ENCODE data around the gene IL1RAP. TPM values are rescaled to one million over a fixed set of nuclear protein-coding genes. Genes with fewer than 3 reads are reported as not detected.
A peak's percentile ranks its signal among the peaks of the same experiment; 100 is the strongest.

Gene IL1RAP
- total and polyA plus RNA-seq, 7 donors: 0.70 to 6.3 (median 4.0) TPM

GRCh38 chr3:190585805-190586630 lies 72.1 kb downstream of the IL1RAP start:
- TF ChIP-seq, protein P1, sequence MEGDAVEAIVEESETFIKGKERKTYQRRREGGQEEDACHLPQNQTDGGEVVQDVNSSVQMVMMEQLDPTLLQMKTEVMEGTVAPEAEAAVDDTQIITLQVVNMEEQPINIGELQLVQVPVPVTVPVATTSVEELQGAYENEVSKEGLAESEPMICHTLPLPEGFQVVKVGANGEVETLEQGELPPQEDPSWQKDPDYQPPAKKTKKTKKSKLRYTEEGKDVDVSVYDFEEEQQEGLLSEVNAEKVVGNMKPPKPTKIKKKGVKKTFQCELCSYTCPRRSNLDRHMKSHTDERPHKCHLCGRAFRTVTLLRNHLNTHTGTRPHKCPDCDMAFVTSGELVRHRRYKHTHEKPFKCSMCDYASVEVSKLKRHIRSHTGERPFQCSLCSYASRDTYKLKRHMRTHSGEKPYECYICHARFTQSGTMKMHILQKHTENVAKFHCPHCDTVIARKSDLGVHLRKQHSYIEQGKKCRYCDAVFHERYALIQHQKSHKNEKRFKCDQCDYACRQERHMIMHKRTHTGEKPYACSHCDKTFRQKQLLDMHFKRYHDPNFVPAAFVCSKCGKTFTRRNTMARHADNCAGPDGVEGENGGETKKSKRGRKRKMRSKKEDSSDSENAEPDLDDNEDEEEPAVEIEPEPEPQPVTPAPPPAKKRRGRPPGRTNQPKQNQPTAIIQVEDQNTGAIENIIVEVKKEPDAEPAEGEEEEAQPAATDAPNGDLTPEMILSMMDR (IDR thresholded peaks at IDR 0.05): no peak
- Histone ChIP-seq H3K4me1 (peaks cover 8% of the 10 kb centered on the region), H3K4me3 (no peak overlapping the region), H3K36me3 (ENCODE audit: insufficient read depth in 1 of 2, low read depth in 1 of 2) (no peaks in the 10 kb centered on the region), H3K27me3 (ENCODE audit: insufficient read depth in 3 of 3, low read length in 2 of 3) (no peaks in the 10 kb centered on the region), H3K9me3 (no peaks in the 10 kb centered on the region), H3K27ac (no peak overlapping the region)
- intact Hi-C loops (cut with DNase I): loop anchor here in 1 of 2 donors (2.0 kb wide), 1 partner anchor 55 kb away; no protein-coding TSS in a partner anchor
- 76 to 83% (median 76%) methylated on average over 6 of the region's 6 CpGs for WGBS, 3 donors
- DNase-seq: peak in 1 of 2 donors; percentile 22
- peak; percentile 69 to 86 (median 78) for ATAC-seq

DNA sequence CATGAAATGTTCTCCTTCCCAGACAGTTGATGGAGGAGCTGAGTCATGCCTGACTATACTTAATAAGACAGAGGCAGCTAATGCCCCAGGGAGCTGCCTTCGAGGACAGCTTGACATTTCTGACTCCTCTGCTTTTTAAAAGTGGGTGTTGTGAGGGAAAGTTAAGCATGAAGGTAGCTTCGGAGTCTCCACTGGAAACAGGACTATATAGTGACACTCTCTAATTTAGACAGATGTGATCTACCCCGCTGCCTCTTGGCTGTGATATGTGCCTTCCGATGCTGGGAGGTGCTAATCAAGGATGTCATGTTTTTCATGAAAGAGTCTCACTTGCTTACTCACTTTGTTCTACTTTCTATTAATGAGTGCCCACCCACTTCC lies 72.7 kb downstream of the IL1RAP start:
- no peaks in the 10 kb centered on the region for H3K36me3 ChIP-seq (ENCODE audit: insufficient read depth in 1 of 2, low read depth in 1 of 2)
- H3K27me3 ChIP-seq (ENCODE audit: insufficient read depth in 3 of 3, low read length in 2 of 3): no peaks in the 10 kb centered on the region
- no peak overlapping the region for H3K27ac ChIP-seq
- peaks cover 8% of the 10 kb centered on the region for H3K4me1 ChIP-seq
- no peak overlapping the region for H3K4me3 ChIP-seq
- peak in 1 of 2 donors; percentile 13 for DNase-seq
- ATAC-seq: peak in 2 of 4 donors; percentile 37 to 43
- no peaks in the 10 kb centered on the region for H3K9me3 ChIP-seq
- intact Hi-C loops (cut with DNase I): no loop called here
- 48 to 62% (median 52%) methylated on average over 4 of the region's 4 CpGs for WGBS, 3 donors
- TF ChIP-seq, protein P1 (IDR thresholded peaks at IDR 0.05): no peak

GRCh38 chr3:190588570-190588969 lies 74.7 kb downstream of the IL1RAP start:
- ATAC-seq (no peak), DNase-seq (no peak)
- Histone ChIP-seq H3K9me3 (no peaks in the 10 kb centered on the region), H3K4me3 (no peak overlapping the region), H3K27me3 (ENCODE audit: insufficient read depth in 3 of 3, low read length in 2 of 3) (no peaks in the 10 kb centered on the region), H3K27ac (no peak overlapping the region), H3K36me3 (ENCODE audit: insufficient read depth in 1 of 2, low read depth in 1 of 2) (no peaks in the 10 kb centered on the region), H3K4me1 (peaks cover 8% of the 10 kb centered on the region)
- TF ChIP-seq, protein P1 (IDR thresholded peaks at IDR 0.05): no peak
- intact Hi-C loops (cut with DNase I): no loop called here
- WGBS, 3 donors: 58 to 65% (median 61%) methylated on average over 2 of the region's 2 CpGs

DNA sequence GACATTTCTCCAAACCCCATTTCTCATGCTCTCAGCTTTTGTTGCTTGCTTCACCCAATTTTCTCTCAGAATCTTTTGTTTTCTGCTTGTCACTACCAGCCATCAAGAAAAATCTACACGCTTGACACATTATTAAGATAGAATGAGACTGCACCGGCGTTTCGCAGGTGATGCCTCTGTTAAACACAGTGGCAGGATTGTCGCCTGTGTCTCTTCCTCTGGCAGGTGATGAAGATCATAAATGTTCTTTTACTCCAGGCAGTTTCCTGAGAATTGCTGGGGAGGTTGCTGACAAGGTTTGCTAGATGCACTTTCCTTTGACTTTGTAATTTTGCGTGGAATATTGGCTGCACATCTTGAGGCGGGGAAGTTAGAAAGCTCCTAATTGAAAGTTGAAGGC lies 75.4 kb downstream of the IL1RAP start:
- Histone ChIP-seq H3K9me3 (no peaks in the 10 kb centered on the region), H3K4me3 (no peak overlapping the region), H3K27ac (no peak overlapping the region), H3K4me1 (peaks cover 8% of the 10 kb centered on the region), H3K27me3 (ENCODE audit: insufficient read depth in 3 of 3, low read length in 2 of 3) (no peaks in the 10 kb centered on the region), H3K36me3 (ENCODE audit: insufficient read depth in 1 of 2, low read depth in 1 of 2) (no peaks in the 10 kb centered on the region)
- DNase-seq (no peak), ATAC-seq (no peak)
- intact Hi-C loops (cut with DNase I): no loop called here
- TF ChIP-seq, protein P1 (IDR thresholded peaks at IDR 0.05): no peak
- 80 to 88% (median 86%) methylated on average over 7 of the region's 7 CpGs for WGBS, 3 donors
